HG02981 (cell line): ENCODE measurements around the gene FLT4.

Experiments
- ATAC-seq: cut with Tn5 transposase; IDR thresholded peaks from one replicate; pipeline ENCODE4 v1.9.1; 2021; ENCODE audit warnings: mild to moderate bottlenecking, moderate library complexity; ENCODE audit not compliant: unreplicated experiment

The FLT4 gene

GRCh38 chr5:180628211-180628610 is 21.2 kb downstream of the FLT4 start:
- ATAC-seq: no peak

- no peak for ATAC-seq
Observed at GRCh38 chr5:180627386-180628120, 21.8 kb downstream of the FLT4 start.

- ATAC-seq: no peak
Observed at GRCh38 chr5:180626661-180627385, 22.6 kb downstream of the FLT4 start.

GRCh38 chr5:180625791-180626660 is 23.4 kb downstream of the FLT4 start:
- ATAC-seq: no peak

GRCh38 chr5:180625125-180625790 is 24.1 kb downstream of the FLT4 start:
- ATAC-seq: no peak

- no peak for ATAC-seq
Observed at GRCh38 chr5:180624587-180624986, 24.8 kb downstream of the FLT4 start.

- no peak for ATAC-seq
Observed at GRCh38 chr5:180623844-180624243, 25.6 kb downstream of the FLT4 start.

- no peak for ATAC-seq
Observed at GRCh38 chr5:180623411-180623834, 26.0 kb downstream of the FLT4 start.

- ATAC-seq: no peak
Observed at GRCh38 chr5:180622910-180623309, 26.5 kb downstream of the FLT4 start.

GRCh38 chr5:180621311-180621710 is 28.1 kb downstream of the FLT4 start:
- ATAC-seq: no peak

GRCh38 chr5:180620014-180620413 is 29.4 kb downstream of the FLT4 start:
- ATAC-seq: no peak

GRCh38 chr5:180619563-180619915 is 29.9 kb downstream of the FLT4 start:
- no peak for ATAC-seq

- no peak for ATAC-seq
Observed at GRCh38 chr5:180618829-180619562, 30.4 kb downstream of the FLT4 start.

- no peak for ATAC-seq
Observed at GRCh38 chr5:180618487-180618828, 30.9 kb downstream of the FLT4 start.

- no peak for ATAC-seq
Observed at GRCh38 chr5:180613814-180614188, 35.6 kb downstream of the FLT4 start.

- no peak for ATAC-seq
Observed at GRCh38 chr5:180613188-180613813, 36.1 kb downstream of the FLT4 start.

GRCh38 chr5:180612683-180613082 is 36.7 kb downstream of the FLT4 start:
- ATAC-seq: no peak

GRCh38 chr5:180611140-180611850 is 38.1 kb downstream of the FLT4 start:
- ATAC-seq: no peak

GRCh38 chr5:180609817-180610550 is 39.4 kb downstream of the FLT4 start:
- no peak for ATAC-seq
